Measurements from ENCODE around the gene TNKS2.

DNA sequence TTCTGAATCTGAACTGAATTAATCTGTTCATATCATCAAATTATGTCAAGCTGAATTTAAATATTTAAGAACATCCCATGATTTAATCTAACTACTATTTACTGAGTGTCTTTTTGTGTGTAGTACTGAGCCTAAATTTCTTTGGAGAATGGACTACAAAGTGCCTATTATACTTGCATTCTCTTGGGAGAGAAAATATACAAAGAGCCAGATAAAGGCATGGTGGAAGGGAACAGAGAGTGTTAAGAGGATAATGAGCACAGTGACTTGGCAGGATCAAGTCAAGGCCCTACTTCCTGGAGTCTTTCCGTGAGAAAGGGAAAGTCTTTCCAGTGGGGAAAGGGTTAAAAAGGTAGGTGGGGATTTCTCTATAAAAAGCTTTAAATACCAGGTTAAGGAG, 15.0 kb downstream of the TNKS2 start:
- no peak for TF ChIP-seq CTCF (IDR thresholded peaks at IDR 0.05)
- TF ChIP-seq POLR2A (IDR thresholded peaks at IDR 0.05), result no peak
- TF ChIP-seq POLR2AphosphoS5 (IDR thresholded peaks at IDR 0.05; ENCODE audit: insufficient read depth in 1 of 2, low read depth in 1 of 2), result no peak
